Ovary (tissue), 9 donors: ENCODE results near the gene HLA-DPB1. TPM values are rescaled to one million over a fixed set of nuclear protein-coding genes. Genes with fewer than 3 reads are reported as not detected.

ENCODE experiments used
- DNase-seq, 5 donors: peaks; one replicate each; pipeline ENCODE4 v3.0.0-alpha.2; 2019 to 2020
- H3K27ac ChIP-seq, 2 donors: fragments of 200-600 bp; one replicate each; pipeline versions ENCODE4 v1.5.1 to v1.8.0; 2019 to 2022
- H3K27me3 ChIP-seq: fragments of 200-600 bp; one replicate; pipeline ENCODE4 v1.8.0; 2022
- H3K36me3 ChIP-seq: fragments of 200-600 bp; sonication (generic); one replicate; pipeline ENCODE4 v1.5.1; 2019
- H3K4me1 ChIP-seq: one replicate; pipeline ENCODE4 v1.8.1; 2013; ENCODE audit warnings: mild to moderate bottlenecking, moderate library complexity; ENCODE audit not compliant: insufficient read depth
- H3K4me3 ChIP-seq: fragments of 200-600 bp; sonication (generic); one replicate; pipeline ENCODE4 v1.5.1; 2017
- H3K9me3 ChIP-seq, 2 donors: fragments of 200-600 bp in 1 of 2; sonication (generic) in 1 of 2; one replicate each; pipeline versions ENCODE4 v1.5.1 to v1.8.1; 2013 to 2019; ENCODE audit warnings: mild to moderate bottlenecking in 1 of 2, moderate library complexity in 1 of 2
- EP300 ChIP-seq: sonication (generic); formaldehyde crosslinking; IDR thresholded peaks from one replicate; pipeline ENCODE4 v1.6.1; 2017; ENCODE audit warnings: antibody characterized with exemption
- POLR2A ChIP-seq: fragments of 450-650 bp; IDR thresholded peaks from one replicate; pipeline ENCODE4 v1.6.1; 2017; ENCODE audit warnings: antibody characterized with exemption, mild to moderate bottlenecking, moderate library complexity
- WGBS, 3 donors: extraction: QIAGEN DNeasy Blood & Tissue Kit in 1 of 3; methylation state at CpG; one replicate each; pipeline versions ENCODE4 v1.1.5 to v1.1.7; 2013 to 2017; 5-methylcytosine and 5-hydroxymethylcytosine counted together
- intact Hi-C, 4 donors: fragments of 100-400 bp; cut with DNase I; formaldehyde crosslinking; loops; one replicate each; pipeline versions ENCODE4 v1.11.0 to v1.15.1; 2022 to 2023
- polyA plus RNA-seq, 2 donors: library from polyadenylated mRNA; stranded (reverse); fragments of 200-250 nt in 1 of 2; fragments of 350-450 nt in 1 of 2; fragmentation: Illumina TruSeq in 1 of 2; extraction: RNeasy Lipid Tissue Mini Kit (QIAGEN cat#74804) in 1 of 2; gene quantifications; one replicate each; pipeline ENCODE4 v1.2.3, GENCODE V29; 2013 to 2014
- total RNA-seq, 7 donors: library from RNA; depleted of rRNA in 2 of 7; stranded (reverse); fragments of >200 nt in 2 of 7; fragmentation: NEBNext Ultra II Directional in 3 of 7; extraction: Animal tissue kit (Norgen Biotek cat#: 25700) in 3 of 7; gene quantifications; one replicate each; pipeline versions ENCODE4 v1.1.0 to v1.2.4, GENCODE V29; 2016 to 2023
- TF ChIP-seq, protein P1 (sequence below), 3 donors: fragments of 450-650 bp in 2 of 3; fragments of 200-600 bp in 1 of 3; IDR thresholded peaks; one replicate each; pipeline versions ENCODE4 v1.5.1 to v1.8.0; 2016 to 2022; ENCODE audit warnings: antibody characterized with exemption in 3 of 3, mild to moderate bottlenecking in 1 of 3
- donor health status: DM: no; HTN: no; CAD: no; lungs with moderate emphysema.
- donor health status: DM: no; HTN: no; CAD: no.
- donor health status: Bipolar disorder and iron deficiency.
- donor health status: DM: yes; HTN: yes; CAD: no.
- donor health status: DM: no; HTN: no; CAD: no.
- donor health status: DM: yes; HTN: yes; CAD: no.

Gene HLA-DPB1
- total and polyA plus RNA-seq, 9 donors = 19.4 to 120 (median 44.7) TPM

DNA sequence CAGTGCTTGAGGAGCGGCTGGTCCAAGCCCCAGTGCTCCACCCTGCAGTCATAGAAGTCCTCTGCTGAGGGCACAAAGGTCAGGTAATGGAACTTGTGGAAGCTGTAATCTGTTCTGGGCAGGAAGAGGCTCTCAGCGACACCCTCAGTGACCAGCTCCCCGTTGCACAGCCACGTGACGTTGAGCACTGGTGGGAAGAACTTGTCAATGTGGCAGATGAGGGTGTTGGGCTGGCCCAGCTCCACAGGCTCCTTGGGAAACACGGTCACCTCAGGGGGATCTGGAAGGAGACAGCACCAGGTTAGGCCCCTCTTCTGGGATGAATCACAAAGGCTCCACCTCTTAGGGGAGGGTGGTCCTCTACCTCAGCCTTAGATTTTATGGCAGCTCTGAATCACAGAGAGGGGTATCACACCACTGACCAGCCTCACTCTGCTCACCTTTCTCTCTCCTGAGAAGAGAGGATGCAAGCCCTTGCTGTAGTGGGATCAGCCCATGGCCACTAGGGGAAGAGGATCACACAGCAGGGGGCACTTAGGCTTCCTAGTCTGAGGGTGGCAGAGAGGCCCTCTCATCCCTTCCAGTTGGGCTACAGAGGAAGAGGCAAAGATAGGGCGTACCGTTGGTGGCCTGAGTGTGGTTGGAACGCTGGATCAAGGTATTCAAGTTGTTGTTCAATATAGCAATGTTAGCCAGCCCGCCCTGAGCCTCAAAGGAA is 6.6 kb upstream of the HLA-DPB1 start:
- WGBS, 3 donors = 35 to 95% (median 51%) methylated on average over 10 of the region's 10 CpGs
- Histone ChIP-seq H3K4me3 (no peak overlapping the region), H3K4me1 (no peaks in the 10 kb centered on the region), H3K9me3 (no peaks in the 10 kb centered on the region), H3K27ac (no peak overlapping the region), H3K36me3 (no peaks in the 10 kb centered on the region), H3K27me3 (no peaks in the 10 kb centered on the region)
- intact Hi-C loops = no loop called here
- DNase-seq = no peak
- TF ChIP-seq POLR2A = no peak
- TF ChIP-seq, protein P1, sequence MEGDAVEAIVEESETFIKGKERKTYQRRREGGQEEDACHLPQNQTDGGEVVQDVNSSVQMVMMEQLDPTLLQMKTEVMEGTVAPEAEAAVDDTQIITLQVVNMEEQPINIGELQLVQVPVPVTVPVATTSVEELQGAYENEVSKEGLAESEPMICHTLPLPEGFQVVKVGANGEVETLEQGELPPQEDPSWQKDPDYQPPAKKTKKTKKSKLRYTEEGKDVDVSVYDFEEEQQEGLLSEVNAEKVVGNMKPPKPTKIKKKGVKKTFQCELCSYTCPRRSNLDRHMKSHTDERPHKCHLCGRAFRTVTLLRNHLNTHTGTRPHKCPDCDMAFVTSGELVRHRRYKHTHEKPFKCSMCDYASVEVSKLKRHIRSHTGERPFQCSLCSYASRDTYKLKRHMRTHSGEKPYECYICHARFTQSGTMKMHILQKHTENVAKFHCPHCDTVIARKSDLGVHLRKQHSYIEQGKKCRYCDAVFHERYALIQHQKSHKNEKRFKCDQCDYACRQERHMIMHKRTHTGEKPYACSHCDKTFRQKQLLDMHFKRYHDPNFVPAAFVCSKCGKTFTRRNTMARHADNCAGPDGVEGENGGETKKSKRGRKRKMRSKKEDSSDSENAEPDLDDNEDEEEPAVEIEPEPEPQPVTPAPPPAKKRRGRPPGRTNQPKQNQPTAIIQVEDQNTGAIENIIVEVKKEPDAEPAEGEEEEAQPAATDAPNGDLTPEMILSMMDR (IDR thresholded peaks at IDR 0.05) = no peak

GRCh38 chr6:33070909-33071308 is 4.9 kb upstream of the HLA-DPB1 start:
- intact Hi-C loops = no loop called here
- H3K27ac ChIP-seq = no peak overlapping the region
- no peak for DNase-seq
- no peaks in the 10 kb centered on the region for H3K27me3 ChIP-seq
- TF ChIP-seq, protein P1 (IDR thresholded peaks at IDR 0.05) = no peak
- TF ChIP-seq EP300 (no peak), POLR2A (no peak)
- no peaks in the 10 kb centered on the region for H3K36me3 ChIP-seq
- H3K9me3 ChIP-seq = no peaks in the 10 kb centered on the region
- no peak overlapping the region for H3K4me3 ChIP-seq
- WGBS, 3 donors = 0 to 71% (median 1%) methylated on average over 2 of the region's 2 CpGs
- no peaks in the 10 kb centered on the region for H3K4me1 ChIP-seq

- H3K27me3 ChIP-seq = no peaks in the 10 kb centered on the region
- no peak overlapping the region for H3K27ac ChIP-seq
- no peak for TF ChIP-seq POLR2A
- TF ChIP-seq, protein P1 (IDR thresholded peaks at IDR 0.05) = no peak
- no peak for TF ChIP-seq EP300
- no peak overlapping the region for H3K4me3 ChIP-seq
- no peak for DNase-seq
- 71 to 88% (median 74%) methylated on average over 6 of the region's 6 CpGs for WGBS, 3 donors
- no peaks in the 10 kb centered on the region for H3K9me3 ChIP-seq
- no peaks in the 10 kb centered on the region for H3K36me3 ChIP-seq
- intact Hi-C loops = no loop called here
- no peaks in the 10 kb centered on the region for H3K4me1 ChIP-seq
These were observed 4.2 kb upstream of the HLA-DPB1 start for GRCh38 chr6:33071569-33071968.

- H3K27ac ChIP-seq = no peak overlapping the region
- no peaks in the 10 kb centered on the region for H3K9me3 ChIP-seq
- intact Hi-C loops = no loop called here
- no peaks in the 10 kb centered on the region for H3K27me3 ChIP-seq
- H3K4me1 ChIP-seq = no peaks in the 10 kb centered on the region
- TF ChIP-seq, protein P1 (IDR thresholded peaks at IDR 0.05) = no peak
- no peak for TF ChIP-seq EP300
- no peak for TF ChIP-seq POLR2A
- H3K4me3 ChIP-seq = no peak overlapping the region
- WGBS, 3 donors = 52 to 55% (median 54%) methylated on average over 7 of the region's 7 CpGs
- no peak for DNase-seq
- H3K36me3 ChIP-seq = no peaks in the 10 kb centered on the region
These were observed 3.2 kb upstream of the HLA-DPB1 start for GRCh38 chr6:33072508-33073100.
